Parietal lobe (tissue), 1 donor: Measurements from ENCODE around the gene CATSPER4. TPM values are rescaled to one million over a fixed set of nuclear protein-coding genes. Genes with fewer than 3 reads are reported as not detected.

Experiments used
- total RNA-seq: library from RNA; depleted of rRNA; stranded (reverse); fragments of >200 nt; gene quantifications from one replicate; pipeline ENCODE4 v1.2.3, GENCODE V29; 2014

The CATSPER4 gene
- not detected for total RNA-seq

DNA sequence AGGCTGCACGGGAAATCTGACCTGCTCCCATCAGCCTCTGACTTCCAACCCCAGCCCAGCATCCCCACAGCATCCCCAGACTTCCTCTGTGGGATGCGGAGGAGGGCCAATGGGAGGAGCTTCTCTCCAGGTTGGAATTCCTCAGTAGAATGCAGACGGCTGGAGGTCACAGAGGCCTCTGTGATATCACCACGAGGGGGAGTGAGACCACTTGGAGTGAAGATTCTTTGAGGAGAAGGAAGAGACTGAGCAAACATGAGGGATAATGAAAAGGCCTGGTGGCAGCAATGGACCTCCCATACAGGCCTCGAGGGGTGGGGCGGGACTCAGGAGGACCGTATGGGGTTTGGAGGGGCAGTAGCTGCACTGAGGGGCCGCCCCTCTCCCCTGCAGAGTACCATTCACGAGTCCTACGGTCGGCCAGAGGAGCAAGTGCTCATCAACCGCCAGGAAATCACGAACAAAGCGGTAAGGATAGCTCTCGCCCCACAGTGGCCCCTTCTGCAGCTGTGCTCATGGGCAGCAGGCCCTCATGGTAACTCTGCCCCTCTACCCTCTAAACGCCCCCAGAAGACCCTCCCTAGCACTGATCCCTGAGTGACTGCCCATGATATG, at the start of gene CATSPER4:
CATSPER4 (plus strand) TSS at position 230 of the 615 bp plus-strand sequence; CDS start at position 256, 26 bp downstream.

DNA sequence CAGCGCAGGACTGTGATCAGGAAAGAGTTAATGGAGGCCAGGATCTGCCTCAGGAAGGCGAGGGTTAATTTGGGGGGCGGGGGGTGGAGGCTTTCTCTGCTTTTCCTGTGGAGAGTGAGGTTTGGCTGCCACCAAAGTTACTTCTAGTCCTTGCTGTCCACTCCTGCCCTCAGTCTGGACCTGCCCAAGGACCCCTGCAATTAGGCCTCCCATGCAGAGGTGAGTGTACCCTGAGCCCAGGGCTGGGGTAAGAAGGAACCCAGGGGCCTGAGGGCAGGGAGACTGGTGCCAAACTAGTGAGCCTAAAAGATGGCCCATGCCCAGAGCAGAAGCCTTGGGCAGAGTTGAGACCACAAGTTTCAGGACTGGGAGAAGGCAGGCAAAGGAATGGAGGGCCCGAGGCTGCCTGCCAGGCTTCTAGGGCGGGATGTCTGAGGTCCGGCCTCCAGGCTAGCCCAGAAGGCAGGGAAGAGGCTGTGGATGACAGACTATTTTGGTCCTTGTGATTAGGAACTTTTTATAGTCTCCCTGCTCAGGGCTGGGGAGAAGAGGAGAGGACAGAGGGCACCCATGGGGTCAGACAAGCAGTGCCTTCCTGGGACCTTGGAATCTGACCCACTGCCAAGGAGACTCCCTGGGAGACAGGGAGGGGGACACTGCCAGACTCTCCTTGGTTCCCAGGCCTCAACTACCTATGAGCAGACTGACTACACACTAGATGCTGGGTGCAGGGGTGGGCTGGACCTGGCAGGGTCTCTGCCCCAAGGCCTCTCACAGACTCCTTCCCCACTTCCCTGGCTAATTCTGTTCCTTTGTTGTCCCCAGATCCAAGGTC, 31.3 kb upstream of the CATSPER4 start, which contains the start of gene FAM110D:
FAM110D (plus strand) TSS at position 172 of the 835 bp plus-strand sequence. CDS start 2,213 bp downstream, outside the sequence.

DNA sequence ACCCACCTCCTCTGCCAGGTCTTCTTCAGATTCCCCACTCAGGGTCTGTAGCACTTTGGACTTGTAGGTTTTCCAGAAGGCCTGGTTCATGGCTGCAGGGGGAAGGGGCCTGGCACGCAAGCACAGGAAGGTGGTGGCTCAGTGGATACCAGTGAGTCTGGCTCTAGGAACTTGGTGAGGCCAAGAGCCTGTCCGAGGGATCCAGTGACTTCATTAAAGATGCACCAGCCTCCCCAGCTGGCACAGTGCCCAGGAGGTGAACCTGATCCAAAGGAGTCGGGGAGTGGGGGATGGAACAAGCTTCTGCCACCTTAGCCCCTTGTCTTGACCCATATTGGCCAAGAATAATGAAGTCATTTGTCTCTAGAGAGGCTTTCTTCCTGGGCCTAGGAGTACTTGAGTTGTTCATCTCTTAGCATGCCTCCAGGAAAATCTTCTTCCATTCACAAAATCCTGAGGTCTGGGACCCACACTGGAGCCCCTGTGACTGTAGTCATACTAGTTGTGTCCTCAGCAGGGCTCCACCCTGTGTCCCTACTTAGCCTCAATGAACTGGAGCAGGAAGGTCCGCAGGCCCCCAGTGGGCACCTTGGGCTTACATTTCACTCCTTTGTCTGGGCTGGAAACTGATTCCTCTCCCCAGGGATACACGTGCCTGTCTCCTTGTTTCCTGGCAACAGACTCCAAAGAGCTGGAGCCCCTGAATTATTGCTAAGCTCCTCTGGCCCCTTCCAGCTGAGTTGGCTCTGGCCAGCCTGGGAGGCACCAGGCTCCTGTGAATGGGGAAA, 21.8 kb upstream of the CATSPER4 start, which contains the start of gene C1orf232:
C1orf232 (minus strand) TSS at position 554 of the 788 bp plus-strand sequence; CDS start at position 90, 464 bp downstream.

DNA sequence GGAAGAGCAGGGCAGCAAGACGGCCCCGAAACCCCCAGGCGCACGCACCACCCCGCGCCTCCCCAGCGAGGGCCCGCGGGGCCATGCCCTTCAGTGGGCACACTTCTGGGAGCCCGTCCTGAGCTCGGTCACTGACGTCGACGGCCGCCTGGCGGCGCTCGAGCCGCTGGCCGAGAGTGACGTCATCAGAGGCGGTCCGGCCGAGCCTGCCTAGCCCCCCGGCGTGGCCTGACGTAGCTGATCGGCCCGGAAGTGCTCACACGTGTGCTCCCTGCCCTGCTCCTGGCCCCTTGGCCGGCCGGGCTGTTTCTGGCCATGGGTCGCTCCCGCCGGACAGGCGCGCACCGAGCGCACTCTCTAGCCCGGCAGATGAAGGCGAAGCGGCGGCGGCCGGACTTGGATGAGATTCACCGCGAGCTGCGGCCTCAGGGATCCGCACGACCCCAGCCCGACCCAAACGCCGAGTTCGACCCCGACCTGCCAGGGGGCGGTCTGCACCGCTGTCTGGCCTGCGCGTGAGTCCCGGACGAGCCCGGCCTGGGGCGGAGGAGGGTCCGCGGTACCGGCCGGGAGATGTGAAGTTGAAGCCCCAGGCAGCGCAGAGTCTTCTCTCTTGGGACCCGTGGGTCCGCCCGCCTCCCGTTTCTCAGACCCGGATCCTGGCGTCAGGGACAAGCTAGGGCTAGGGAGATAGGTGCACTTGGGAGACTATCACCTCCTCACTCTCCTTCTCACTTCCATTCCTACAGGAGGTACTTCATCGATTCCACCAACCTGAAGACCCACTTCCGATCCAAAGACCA, 20.5 kb upstream of the CATSPER4 start, which contains the start of gene ZNF593:
ZNF593 (plus strand) TSS at position 240 of the 803 bp plus-strand sequence; CDS start at position 316, 76 bp downstream.

DNA sequence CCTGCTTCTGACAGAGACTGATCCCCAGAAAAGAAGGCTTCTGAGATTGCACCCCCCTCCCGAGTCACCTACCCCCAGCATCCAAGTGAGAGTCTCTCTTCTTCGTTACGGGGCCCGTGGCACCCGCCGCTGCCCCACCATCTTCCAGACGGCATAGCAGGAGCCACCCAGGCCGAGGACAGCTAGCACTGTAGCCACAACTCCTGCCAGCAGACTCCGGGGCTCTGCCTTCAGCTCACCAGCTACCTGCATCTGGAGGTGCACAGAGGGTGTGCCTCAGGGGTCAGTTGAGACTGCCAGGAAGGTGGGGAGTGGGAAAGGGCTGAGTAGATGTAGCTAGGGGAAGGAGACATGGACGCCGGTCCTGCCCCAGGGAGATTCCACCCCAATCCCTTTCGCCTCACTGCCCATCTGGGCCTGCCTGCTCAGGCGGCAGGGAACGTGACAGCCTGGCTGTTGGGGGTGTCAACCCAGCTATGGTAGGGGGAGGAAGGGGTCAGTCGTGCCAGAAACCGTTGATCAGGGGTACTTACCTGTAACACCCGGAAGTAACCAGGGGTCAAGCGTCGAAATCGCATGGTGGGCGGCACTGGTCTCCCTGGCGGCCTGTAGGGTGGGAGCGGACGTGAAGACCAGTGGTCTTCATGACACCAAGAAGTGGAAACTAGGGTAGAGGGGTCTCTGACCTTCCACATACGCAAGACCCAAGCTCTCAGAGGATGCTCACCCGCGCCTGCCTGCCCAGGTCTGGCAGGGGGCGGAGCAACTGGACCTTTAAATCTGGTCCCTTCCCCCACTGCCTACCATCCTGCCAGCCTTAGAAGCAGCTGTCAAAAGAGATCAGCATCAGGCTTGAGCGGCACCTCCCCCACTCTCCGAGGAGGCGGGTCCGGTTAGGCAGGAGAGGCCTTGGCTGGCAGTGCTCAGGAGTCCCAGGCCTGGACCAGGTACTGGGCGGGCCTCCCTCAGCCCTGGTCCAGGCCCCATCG, 19.0 kb upstream of the CATSPER4 start, which contains the start of gene ZNF593OS:
ZNF593OS (minus strand) TSS at position 749 of the 989 bp plus-strand sequence; CDS start at position 578, 171 bp downstream.

DNA sequence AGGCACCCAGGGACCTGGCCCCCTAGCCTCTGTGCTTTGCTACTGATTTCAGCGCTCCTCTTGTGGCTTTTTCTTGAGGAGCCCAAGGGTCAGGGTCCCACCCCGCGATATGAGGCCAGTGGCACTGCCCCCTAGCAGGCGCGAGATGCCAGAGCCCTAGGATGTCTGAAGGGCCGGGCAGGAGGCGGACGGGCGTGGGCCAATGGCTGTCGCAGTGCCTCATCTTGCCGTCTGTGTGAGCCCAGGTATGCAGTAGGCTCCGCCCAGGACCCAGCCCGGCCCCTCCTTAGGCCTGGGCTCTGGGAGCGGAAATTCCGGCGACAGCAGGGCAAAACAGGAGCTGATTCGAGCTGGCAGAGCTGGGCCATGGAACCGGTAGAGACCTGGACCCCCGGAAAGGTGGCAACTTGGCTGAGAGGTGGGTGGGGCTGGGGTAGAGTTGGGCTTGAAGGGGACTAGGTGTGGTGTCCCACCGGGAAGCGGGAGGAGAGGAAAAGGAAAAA, 13.2 kb upstream of the CATSPER4 start, which contains the start of gene CNKSR1:
CNKSR1 (plus strand) TSS at position 310 of the 503 bp plus-strand sequence; CDS start at position 367, 57 bp downstream.

DNA sequence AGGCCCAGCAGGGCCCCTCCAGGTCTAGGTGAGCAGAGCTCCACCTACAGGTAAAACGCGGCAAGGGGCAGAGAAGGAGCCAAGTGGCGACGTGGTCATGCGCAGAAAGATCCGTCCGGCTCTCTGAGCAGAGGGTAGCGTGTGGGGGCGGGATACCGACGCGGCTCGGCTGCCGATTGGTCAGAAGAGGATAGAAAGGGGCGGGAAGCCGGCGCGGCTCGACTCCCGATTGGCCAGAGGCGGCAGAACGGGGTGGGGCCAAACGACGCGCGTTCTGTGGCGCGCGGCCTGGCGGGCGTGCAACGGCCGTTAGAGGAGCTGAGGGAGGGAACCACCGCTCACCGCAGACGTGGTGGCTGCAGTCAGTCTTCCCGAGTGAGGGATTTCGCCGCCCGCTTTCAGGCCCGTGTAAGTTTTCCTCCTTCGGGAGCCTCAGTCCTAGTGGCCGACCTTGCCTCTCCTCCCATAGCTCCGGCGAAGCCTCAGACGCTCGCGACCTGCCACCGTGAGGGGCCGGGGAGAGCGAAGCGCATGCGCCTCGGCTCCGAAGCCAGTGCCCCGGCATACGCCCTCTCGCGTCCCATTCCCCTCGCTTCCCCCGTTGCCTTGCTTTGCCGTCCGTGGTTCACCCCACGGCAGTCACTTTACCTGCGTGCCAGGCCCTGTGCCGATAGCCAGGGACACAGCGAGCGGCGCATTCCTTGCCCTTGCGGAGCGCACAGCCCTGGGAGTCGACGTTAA, 43.7 kb downstream of the CATSPER4 start, which contains the start of gene CEP85:
CEP85 (plus strand) TSS at position 298 of the 741 bp plus-strand sequence. CDS start 5,584 bp downstream, outside the sequence.

Other genes with a start within 250 kb of the CATSPER4 start
- gene PAFAH2, start 192.5 kb upstream of the CATSPER4 start, total RNA-seq = 5.6 TPM
- 2.2 TPM for gene EXTL1, start 168.8 kb upstream of the CATSPER4 start, total RNA-seq
- gene SLC30A2, start 144.5 kb upstream of the CATSPER4 start, total RNA-seq = not detected
- not detected for gene TRIM63, start 123.0 kb upstream of the CATSPER4 start, total RNA-seq
- gene PDIK1L, start 78.8 kb upstream of the CATSPER4 start, total RNA-seq = 61.3 TPM
- gene FAM110D, start 31.5 kb upstream of the CATSPER4 start, total RNA-seq = 0.31 TPM
- gene C1orf232, start 21.6 kb upstream of the CATSPER4 start, total RNA-seq = not detected
- 13.1 TPM for gene ZNF593, start 20.7 kb upstream of the CATSPER4 start, total RNA-seq
- gene ZNF593OS, start 18.8 kb upstream of the CATSPER4 start, total RNA-seq = not detected
- gene CNKSR1, start 13.1 kb upstream of the CATSPER4 start, total RNA-seq = 7.2 TPM
- gene CEP85, start 43.6 kb downstream of the CATSPER4 start, total RNA-seq = 19.4 TPM
- 16.6 TPM for gene SH3BGRL3, start 89.5 kb downstream of the CATSPER4 start, total RNA-seq
- 9.7 TPM for gene UBXN11, start 116.0 kb downstream of the CATSPER4 start, total RNA-seq
- not detected for gene CD52, start 127.4 kb downstream of the CATSPER4 start, total RNA-seq
- 0.63 TPM for gene CRYBG2, start 163.5 kb downstream of the CATSPER4 start, total RNA-seq
- not detected for gene ZNF683, start 182.1 kb downstream of the CATSPER4 start, total RNA-seq
- not detected for gene LIN28A, start 220.2 kb downstream of the CATSPER4 start, total RNA-seq
- gene DHDDS, start 241.7 kb downstream of the CATSPER4 start, total RNA-seq = 47.6 TPM